ENCODE results near the gene YAP1.

The YAP1 gene

DNA sequence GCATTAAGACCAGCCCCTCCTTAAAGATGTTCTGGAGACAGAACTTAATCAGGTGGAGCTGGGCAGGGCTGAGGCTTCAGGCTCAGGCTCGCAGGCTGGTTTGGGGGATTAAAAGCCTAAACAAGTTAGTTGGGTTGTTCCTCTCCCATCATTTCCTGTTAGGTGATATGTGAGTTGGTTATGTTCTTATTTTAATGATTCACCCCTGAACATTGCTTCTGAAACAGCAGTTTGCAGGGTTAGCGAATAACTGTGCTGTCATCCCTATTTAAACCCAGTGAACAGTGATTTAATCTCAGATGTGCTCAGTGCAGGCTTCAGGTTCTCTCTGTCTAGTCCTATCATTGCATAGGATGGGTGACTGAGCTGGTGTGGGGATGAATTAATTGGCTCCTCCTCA, 159.7 kb downstream of the YAP1 start:
- no peak overlapping the region for H3K4me2 ChIP-seq (ENCODE audit: low read length)
- H3K79me2 ChIP-seq (ENCODE audit: control insufficient read depth, low read length): no peaks in the 10 kb centered on the region
- H3K27me3 ChIP-seq (ENCODE audit: control insufficient read depth, low read length): peaks cover 22% of the 10 kb centered on the region
- no peaks in the 10 kb centered on the region for H3F3A ChIP-seq (ENCODE audit: control insufficient read depth, insufficient read depth)
- H3K27ac ChIP-seq (ENCODE audit: low read depth, low read length): no peak overlapping the region
- H3K36me3 ChIP-seq (ENCODE audit: control insufficient read depth, low read length): no peaks in the 10 kb centered on the region
- H3K4me3 ChIP-seq (ENCODE audit: low read length): no peak overlapping the region
- peaks cover 13% of the 10 kb centered on the region for H3K4me1 ChIP-seq (ENCODE audit: control insufficient read depth, low read length)
- no peaks in the 10 kb centered on the region for H4K20me1 ChIP-seq (ENCODE audit: control insufficient read depth, insufficient read depth, low read depth, low read length)
- H3K9me2 ChIP-seq (replicated peaks; ENCODE audit: control insufficient read depth, low read length): no peaks in the 10 kb centered on the region
- no peaks in the 10 kb centered on the region for H3K9me3 ChIP-seq (ENCODE audit: control insufficient read depth, insufficient read depth, low read length)
- TF ChIP-seq EZH2phosphoT487 (IDR thresholded peaks at IDR 0.05; ENCODE audit: borderline replicate concordance, low read length): no peak
- TF ChIP-seq, protein P1, sequence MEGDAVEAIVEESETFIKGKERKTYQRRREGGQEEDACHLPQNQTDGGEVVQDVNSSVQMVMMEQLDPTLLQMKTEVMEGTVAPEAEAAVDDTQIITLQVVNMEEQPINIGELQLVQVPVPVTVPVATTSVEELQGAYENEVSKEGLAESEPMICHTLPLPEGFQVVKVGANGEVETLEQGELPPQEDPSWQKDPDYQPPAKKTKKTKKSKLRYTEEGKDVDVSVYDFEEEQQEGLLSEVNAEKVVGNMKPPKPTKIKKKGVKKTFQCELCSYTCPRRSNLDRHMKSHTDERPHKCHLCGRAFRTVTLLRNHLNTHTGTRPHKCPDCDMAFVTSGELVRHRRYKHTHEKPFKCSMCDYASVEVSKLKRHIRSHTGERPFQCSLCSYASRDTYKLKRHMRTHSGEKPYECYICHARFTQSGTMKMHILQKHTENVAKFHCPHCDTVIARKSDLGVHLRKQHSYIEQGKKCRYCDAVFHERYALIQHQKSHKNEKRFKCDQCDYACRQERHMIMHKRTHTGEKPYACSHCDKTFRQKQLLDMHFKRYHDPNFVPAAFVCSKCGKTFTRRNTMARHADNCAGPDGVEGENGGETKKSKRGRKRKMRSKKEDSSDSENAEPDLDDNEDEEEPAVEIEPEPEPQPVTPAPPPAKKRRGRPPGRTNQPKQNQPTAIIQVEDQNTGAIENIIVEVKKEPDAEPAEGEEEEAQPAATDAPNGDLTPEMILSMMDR (IDR thresholded peaks at IDR 0.05; ENCODE audit: low read depth, low read length, poor library complexity, severe bottlenecking): no peak

DNA sequence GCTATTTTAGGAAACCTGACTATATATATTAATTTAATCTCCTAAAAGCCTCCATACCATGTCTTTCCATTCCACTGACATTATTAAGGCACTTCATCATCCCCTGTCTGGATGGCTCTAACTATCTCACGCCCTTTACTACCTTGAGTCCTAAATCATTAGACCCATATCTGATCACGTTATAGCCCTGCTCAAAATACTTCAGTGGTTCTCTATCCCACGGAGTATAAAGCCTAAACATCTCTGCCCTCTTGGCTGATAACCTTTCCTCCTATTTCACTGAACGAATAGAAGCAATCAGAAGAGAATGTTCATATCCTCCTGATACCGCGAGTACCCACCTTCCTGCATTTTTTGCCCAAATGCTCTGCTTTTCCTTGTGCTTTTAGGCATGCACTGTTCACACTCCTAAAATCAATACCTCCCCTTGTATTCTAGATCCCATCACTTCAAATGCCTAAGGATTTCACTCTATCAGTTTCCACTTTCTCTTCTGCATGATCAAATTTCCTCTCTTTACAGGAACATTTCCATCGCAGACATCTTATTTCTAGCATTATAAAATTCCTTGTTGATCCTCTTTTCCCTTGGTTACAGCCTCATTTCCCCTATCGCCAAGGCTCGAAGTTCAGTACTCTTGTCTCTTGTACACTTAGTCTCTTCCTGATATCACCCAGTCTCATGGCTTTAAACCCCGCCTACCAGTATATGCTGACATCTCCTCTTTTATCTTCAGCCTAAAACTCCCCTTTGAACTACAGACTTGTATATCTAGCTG, 162.0 kb downstream of the YAP1 start:
- H3K27me3 ChIP-seq (ENCODE audit: control insufficient read depth, low read length): peaks cover 22% of the 10 kb centered on the region

DNA sequence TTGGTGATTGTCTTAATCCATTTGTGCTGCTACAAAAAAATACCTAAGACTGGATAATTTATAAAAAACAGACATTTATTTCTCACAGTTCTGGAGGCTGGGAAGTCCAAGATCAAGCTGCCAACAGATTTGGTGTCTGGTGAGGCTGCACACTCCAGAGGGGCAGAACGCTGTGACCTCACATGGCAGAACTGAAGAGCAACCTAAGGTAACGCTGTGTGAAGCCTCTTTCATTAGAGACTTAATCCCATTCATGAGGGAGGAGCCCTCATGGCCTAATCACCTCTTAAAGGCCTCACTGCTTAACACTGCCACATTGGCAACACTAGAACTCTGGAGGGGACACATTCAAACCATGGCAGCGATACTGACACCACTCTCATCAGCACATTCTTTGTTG, 164.4 kb downstream of the YAP1 start:
- H3K36me3 ChIP-seq (ENCODE audit: control insufficient read depth, low read length): no peaks in the 10 kb centered on the region
- peaks cover 6% of the 10 kb centered on the region for H3K4me1 ChIP-seq (ENCODE audit: control insufficient read depth, low read length)
- no peak overlapping the region for H3K4me2 ChIP-seq (ENCODE audit: low read length)
- no peak overlapping the region for H3K4me3 ChIP-seq (ENCODE audit: low read length)
- peaks cover 9% of the 10 kb centered on the region for H3K27me3 ChIP-seq (ENCODE audit: control insufficient read depth, low read length)
- no peaks in the 10 kb centered on the region for H3F3A ChIP-seq (ENCODE audit: control insufficient read depth, insufficient read depth)
- H3K79me2 ChIP-seq (ENCODE audit: control insufficient read depth, low read length): no peaks in the 10 kb centered on the region
- no peaks in the 10 kb centered on the region for H3K9me2 ChIP-seq (replicated peaks; ENCODE audit: control insufficient read depth, low read length)
- no peaks in the 10 kb centered on the region for H3K9me3 ChIP-seq (ENCODE audit: control insufficient read depth, insufficient read depth, low read length)
- no peaks in the 10 kb centered on the region for H4K20me1 ChIP-seq (ENCODE audit: control insufficient read depth, insufficient read depth, low read depth, low read length)
- no peak overlapping the region for H3K27ac ChIP-seq (ENCODE audit: low read depth, low read length)
- TF ChIP-seq EZH2phosphoT487 (IDR thresholded peaks at IDR 0.05; ENCODE audit: borderline replicate concordance, low read length): no peak
- TF ChIP-seq, protein P1 (IDR thresholded peaks at IDR 0.05; ENCODE audit: low read depth, low read length, poor library complexity, severe bottlenecking): no peak

More for the DNA sequence above, 162.0 kb downstream of the YAP1 start:
- H3K27ac ChIP-seq (ENCODE audit: low read depth, low read length): no peak overlapping the region
- H3K4me1 ChIP-seq (ENCODE audit: control insufficient read depth, low read length): peaks cover 13% of the 10 kb centered on the region
- H3K9me2 ChIP-seq (replicated peaks; ENCODE audit: control insufficient read depth, low read length): no peaks in the 10 kb centered on the region
- no peak for TF ChIP-seq EZH2phosphoT487 (IDR thresholded peaks at IDR 0.05; ENCODE audit: borderline replicate concordance, low read length)
- TF ChIP-seq, protein P1 (IDR thresholded peaks at IDR 0.05; ENCODE audit: low read depth, low read length, poor library complexity, severe bottlenecking): no peak
- H3K36me3 ChIP-seq (ENCODE audit: control insufficient read depth, low read length): no peaks in the 10 kb centered on the region
- no peaks in the 10 kb centered on the region for H3F3A ChIP-seq (ENCODE audit: control insufficient read depth, insufficient read depth)
- no peaks in the 10 kb centered on the region for H4K20me1 ChIP-seq (ENCODE audit: control insufficient read depth, insufficient read depth, low read depth, low read length)
- no peak overlapping the region for H3K4me3 ChIP-seq (ENCODE audit: low read length)
- H3K79me2 ChIP-seq (ENCODE audit: control insufficient read depth, low read length): no peaks in the 10 kb centered on the region
- no peak overlapping the region for H3K4me2 ChIP-seq (ENCODE audit: low read length)
- H3K9me3 ChIP-seq (ENCODE audit: control insufficient read depth, insufficient read depth, low read length): no peaks in the 10 kb centered on the region
